HG03442 (cell line): Measurements from ENCODE around the gene IQSEC1.
A peak's percentile ranks its signal among the peaks of the same experiment; 100 is the strongest.

ENCODE experiments used
- ATAC-seq: cut with Tn5 transposase; IDR thresholded peaks from one replicate; pipeline ENCODE4 v1.9.1; 2021; ENCODE audit warnings: mild to moderate bottlenecking, moderate library complexity; ENCODE audit not compliant: unreplicated experiment

IQSEC1 gene

GRCh38 chr3:13071695-13072094 is 1.5 kb downstream of the IQSEC1 start:
- no peak for ATAC-seq

- ATAC-seq, result no peak
Observed at GRCh38 chr3:13070391-13071070, 2.7 kb downstream of the IQSEC1 start.

- ATAC-seq, result peak; percentile 61
Observed at GRCh38 chr3:13069495-13069894, 3.7 kb downstream of the IQSEC1 start.

- ATAC-seq, result no peak
Observed at GRCh38 chr3:13068269-13069010, 4.8 kb downstream of the IQSEC1 start.

- no peak for ATAC-seq
Observed at GRCh38 chr3:13067778-13068177, 5.5 kb downstream of the IQSEC1 start.

- ATAC-seq, result no peak
Observed at GRCh38 chr3:13066834-13067233, 6.4 kb downstream of the IQSEC1 start.

GRCh38 chr3:13066236-13066635 is 7.0 kb downstream of the IQSEC1 start:
- no peak for ATAC-seq

- ATAC-seq, result no peak
Observed at GRCh38 chr3:13065727-13066126, 7.5 kb downstream of the IQSEC1 start.

GRCh38 chr3:13064964-13065363 is 8.3 kb downstream of the IQSEC1 start:
- no peak for ATAC-seq

- no peak for ATAC-seq
Observed at GRCh38 chr3:13064159-13064868, 8.9 kb downstream of the IQSEC1 start.

GRCh38 chr3:13063225-13063624 is 10.0 kb downstream of the IQSEC1 start:
- no peak for ATAC-seq

- ATAC-seq, result no peak
Observed at GRCh38 chr3:13062647-13063046, 10.6 kb downstream of the IQSEC1 start.

- no peak for ATAC-seq
Observed at GRCh38 chr3:13060341-13060910, 12.8 kb downstream of the IQSEC1 start.

GRCh38 chr3:13058346-13059120 is 14.7 kb downstream of the IQSEC1 start:
- no peak for ATAC-seq

GRCh38 chr3:13057282-13058040 is 15.8 kb downstream of the IQSEC1 start:
- no peak for ATAC-seq

GRCh38 chr3:13055634-13056033 is 17.6 kb downstream of the IQSEC1 start:
- no peak for ATAC-seq

- ATAC-seq, result no peak
Observed at GRCh38 chr3:13054341-13055285, 18.6 kb downstream of the IQSEC1 start.

- no peak for ATAC-seq
Observed at GRCh38 chr3:13053893-13054292, 19.3 kb downstream of the IQSEC1 start.

GRCh38 chr3:13053420-13053819 is 19.8 kb downstream of the IQSEC1 start:
- ATAC-seq, result no peak
